Cardiac septum (tissue), 1 donor: ENCODE results near the gene PCARE. TPM values are rescaled to one million over a fixed set of nuclear protein-coding genes. Genes with fewer than 3 reads are reported as not detected.

Source experiments
- DNase-seq: peaks from one replicate; pipeline ENCODE4 v3.0.0-alpha.2; 2020; ENCODE audit warnings: low spot score
- intact Hi-C: fragments of 100-400 bp; cut with DNase I; formaldehyde crosslinking; loops from one replicate; pipeline ENCODE4 v1.14.0; 2022
- total RNA-seq: library from RNA; stranded (reverse); fragmentation: NEBNext Ultra II Directional; extraction: Animal tissue kit (Norgen Biotek cat#: 25700); gene quantifications from one replicate; pipeline ENCODE4 v1.2.1, GENCODE V29; 2021
- donor health status: DM: no; HTN: no; CAD: no.

The PCARE gene
- total RNA-seq, 1 donor from 2014 or later: 0.11 TPM

DNA sequence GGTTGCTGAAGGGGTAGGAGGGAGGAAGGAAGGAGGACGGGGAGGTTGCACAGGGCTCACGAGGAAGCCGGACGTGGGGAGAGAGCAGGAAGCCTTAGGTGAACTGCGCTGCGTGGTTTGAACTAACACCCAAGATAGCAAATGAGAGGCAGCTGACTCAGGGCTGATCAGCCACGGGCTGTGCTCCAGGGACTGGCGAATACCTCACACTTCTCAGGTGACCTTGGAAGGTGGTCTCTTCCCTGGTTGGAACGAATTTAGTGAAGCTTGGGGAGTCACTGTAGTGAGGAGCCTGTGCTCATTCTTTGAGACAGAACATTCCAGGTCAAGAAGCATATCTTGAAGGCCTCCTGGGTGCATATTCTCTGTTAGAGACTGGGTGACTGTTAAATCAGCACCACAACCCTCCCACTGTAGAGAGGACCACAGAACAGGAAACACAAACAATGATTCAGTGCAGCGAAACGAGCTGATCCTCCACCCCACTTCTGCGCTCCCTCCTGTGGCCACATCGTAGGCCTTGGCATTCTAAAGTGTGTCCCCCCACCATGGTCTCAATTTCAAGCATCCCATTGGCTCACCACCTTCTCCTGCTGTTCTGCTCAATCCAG is 59.4 kb downstream of the PCARE start:
- intact Hi-C loops: loop anchor here (5.0 kb wide), 1 partner anchor 102 kb away; the partner anchor contains the start of gene CLIP4
- peak; percentile 85 for DNase-seq

DNA sequence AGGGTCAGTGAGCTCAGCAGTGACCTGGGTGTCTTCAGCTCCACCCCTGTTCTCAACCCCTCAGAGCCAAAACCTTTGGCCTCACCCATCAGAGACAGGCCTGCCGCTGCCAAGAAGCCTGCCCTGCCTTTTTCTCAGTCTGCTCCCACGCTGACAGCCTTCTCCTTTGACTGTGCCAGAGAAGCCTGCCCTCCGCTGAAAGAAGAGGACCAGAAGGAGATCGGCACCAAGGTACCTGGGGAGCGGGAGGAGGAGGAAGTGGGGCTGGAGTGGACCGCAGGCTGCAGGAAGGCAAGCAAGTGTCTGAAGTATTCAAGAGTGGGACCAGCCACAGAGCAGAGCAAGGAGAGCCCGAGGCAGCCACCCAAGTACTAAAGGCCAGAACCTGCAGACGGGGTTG is 60.0 kb downstream of the PCARE start:
- intact Hi-C loops: loop anchor here (5.0 kb wide), 1 partner anchor 103 kb away; the partner anchor contains the start of gene CLIP4
- no peak for DNase-seq

DNA sequence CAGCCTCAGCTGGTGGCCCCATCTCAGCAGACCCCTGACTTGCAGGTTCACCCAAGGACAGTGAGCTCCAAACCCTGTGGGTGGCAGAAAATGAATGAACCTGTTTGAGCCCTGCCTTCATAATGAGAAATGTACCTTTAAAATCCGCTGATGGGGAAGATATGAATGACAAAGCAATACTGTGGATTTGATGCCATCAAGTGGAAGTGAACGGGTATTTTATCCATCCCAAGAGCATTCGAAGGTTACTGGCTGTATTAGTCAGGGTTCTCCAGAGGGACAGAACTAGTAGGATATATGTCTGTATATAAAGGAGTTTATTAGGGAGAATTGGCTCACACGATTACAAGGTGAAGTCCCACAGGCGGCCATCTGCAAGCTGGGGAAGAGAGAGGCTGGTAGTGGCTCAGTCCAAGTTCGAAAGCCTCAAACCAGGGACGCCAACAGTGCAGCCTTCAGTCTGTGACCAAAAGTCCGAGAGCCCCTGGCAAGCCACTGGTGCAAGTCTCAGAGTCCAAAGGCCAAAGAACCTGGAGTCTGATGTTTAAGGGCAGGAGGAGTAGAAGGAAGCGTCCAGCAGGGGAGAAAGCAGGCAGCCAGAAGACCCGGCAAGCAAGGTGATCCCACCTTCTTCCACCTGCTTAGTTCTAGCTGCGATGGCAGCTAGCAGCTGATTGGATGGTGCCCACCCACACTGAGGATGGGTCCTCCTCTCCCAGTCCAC is 61.1 kb downstream of the PCARE start:
- DNase-seq: no peak
- intact Hi-C loops: loop anchor here (5.0 kb wide), 1 partner anchor 104 kb away; the partner anchor contains the start of gene CLIP4

- intact Hi-C loops: loop anchor here (5.0 kb wide), 1 partner anchor 105 kb away; the partner anchor contains the start of gene CLIP4
Observed at GRCh38 chr2:29012211-29012681, 62.1 kb downstream of the PCARE start.

More at GRCh38 chr2:29012211-29012681, 62.1 kb downstream of the PCARE start:
- peak; percentile 81 for DNase-seq

Other genes with a start within 250 kb of the PCARE start
- 18.2 TPM for gene TRMT61B, start 204.2 kb downstream of the PCARE start, total RNA-seq
- 25.9 TPM for gene WDR43, start 179.9 kb downstream of the PCARE start, total RNA-seq
- 0.48 TPM for gene TOGARAM2, start 93.2 kb downstream of the PCARE start, total RNA-seq
- 33.0 TPM for gene CLIP4, start 40.9 kb upstream of the PCARE start, total RNA-seq